Stimulated activated CD4-positive, alpha-beta T cell treated with anti-CD3 and anti-CD28 coated beads, Interleukin-1b, Interleukin-23, amount 100 ng/mL, for 1 hour (primary cell): ENCODE data around the gene TWNK.
"Not testable (repeated sequence)": the region's sequence is repeated elsewhere in the genome, so short reads cannot be mapped to it uniquely, and the experiment has no call there.

ENCODE experiments used
- DNase-seq, 2 donors: peaks; one replicate each; pipeline ENCODE4 v3.0.0-alpha.2; 2020; ENCODE audit warnings: low read depth in 2 of 2

The TWNK gene

GRCh38 chr10:100972904-100973535, 14.3 kb upstream of the TWNK start:
- no peak for DNase-seq

- DNase-seq, result not testable (repeated sequence)
Observed at GRCh38 chr10:100975397-100975796, 11.9 kb upstream of the TWNK start.

- DNase-seq, result no peak
Observed at GRCh38 chr10:100976906-100977305, 10.4 kb upstream of the TWNK start.

GRCh38 chr10:100977436-100977835, 9.9 kb upstream of the TWNK start:
- no peak for DNase-seq

GRCh38 chr10:100978121-100978900, 9.0 kb upstream of the TWNK start:
- no peak for DNase-seq

- DNase-seq, result no peak
Observed at GRCh38 chr10:100978901-100979195, 8.5 kb upstream of the TWNK start.

- no peak for DNase-seq
Observed at GRCh38 chr10:100979791-100980272, 7.5 kb upstream of the TWNK start.

GRCh38 chr10:100980311-100980710, 7.0 kb upstream of the TWNK start:
- DNase-seq, result no peak

- DNase-seq, result no peak
Observed at GRCh38 chr10:100980711-100981110, 6.6 kb upstream of the TWNK start.

GRCh38 chr10:100981178-100981772, 6.1 kb upstream of the TWNK start:
- DNase-seq, result no peak

- no peak for DNase-seq
Observed at GRCh38 chr10:100982916-100983830, 4.2 kb upstream of the TWNK start.

GRCh38 chr10:100983868-100984671, 3.3 kb upstream of the TWNK start:
- DNase-seq, result no peak

GRCh38 chr10:100984672-100985177, 2.6 kb upstream of the TWNK start:
- no peak for DNase-seq

GRCh38 chr10:100985336-100985735, 2.0 kb upstream of the TWNK start:
- DNase-seq, result no peak

- DNase-seq, result no peak
Observed at GRCh38 chr10:100986623-100986951, 756 bp upstream of the TWNK start.

GRCh38 chr10:100987685-100988049, 324 bp downstream of the TWNK start:
- no peak for DNase-seq

GRCh38 chr10:100988166-100988565, 823 bp downstream of the TWNK start:
- no peak for DNase-seq

GRCh38 chr10:100989088-100989487, 1.7 kb downstream of the TWNK start:
- DNase-seq, result no peak

- no peak for DNase-seq
Observed at GRCh38 chr10:100993986-100994708, 6.8 kb downstream of the TWNK start.

GRCh38 chr10:100995181-100995580, 7.8 kb downstream of the TWNK start:
- DNase-seq, result no peak
